GM12872 (cell line): ENCODE results near the gene TRRAP.

ENCODE experiments used
- TF ChIP-seq, protein P1 (sequence below): IDR thresholded peaks from 3 replicates; pipeline ENCODE4 v1.5.1; 2011; ENCODE audit warnings: low read depth, mild to moderate bottlenecking, low read length, moderate library complexity; ENCODE audit not compliant: insufficient read depth

Gene TRRAP

DNA sequence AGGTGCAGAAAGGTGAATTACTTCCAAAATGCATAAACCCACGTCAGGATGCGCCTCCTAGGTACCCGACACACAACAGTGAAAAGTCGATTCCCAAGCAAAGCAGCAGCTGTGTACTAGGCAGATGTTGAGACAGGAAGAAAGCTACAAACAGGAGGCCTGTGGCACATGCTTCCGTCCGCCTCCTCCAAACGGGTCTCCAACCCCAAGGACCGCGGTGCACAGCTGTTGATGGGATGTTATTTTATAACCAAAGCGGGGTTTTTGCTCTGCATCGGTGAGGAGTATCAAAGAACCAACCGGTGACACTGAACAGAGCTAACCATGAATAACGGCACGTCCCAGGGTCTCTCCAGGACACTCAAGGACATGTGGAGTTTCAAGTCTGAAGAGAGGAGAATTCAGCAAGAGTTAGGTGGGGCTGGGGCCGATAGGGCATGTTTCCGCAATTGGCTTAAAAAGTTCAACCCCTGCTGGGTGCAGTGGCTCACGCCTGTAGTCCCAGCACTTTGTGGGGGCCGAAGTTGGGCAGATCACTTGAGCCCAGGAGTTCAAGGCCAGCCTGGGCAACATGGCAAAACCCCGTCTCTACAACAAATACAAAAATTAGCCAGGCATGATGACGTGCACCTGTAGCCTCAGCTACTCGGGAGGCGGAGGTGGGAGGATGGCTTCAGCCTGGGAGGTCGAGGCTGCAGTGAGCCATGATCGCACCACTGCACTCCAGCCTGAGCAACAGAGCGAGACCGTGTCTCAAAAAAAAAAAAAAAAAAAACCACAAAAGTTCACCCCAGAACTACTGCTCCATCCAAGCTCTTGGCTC, 157.6 kb downstream of the TRRAP start:
- TF ChIP-seq, protein P1, sequence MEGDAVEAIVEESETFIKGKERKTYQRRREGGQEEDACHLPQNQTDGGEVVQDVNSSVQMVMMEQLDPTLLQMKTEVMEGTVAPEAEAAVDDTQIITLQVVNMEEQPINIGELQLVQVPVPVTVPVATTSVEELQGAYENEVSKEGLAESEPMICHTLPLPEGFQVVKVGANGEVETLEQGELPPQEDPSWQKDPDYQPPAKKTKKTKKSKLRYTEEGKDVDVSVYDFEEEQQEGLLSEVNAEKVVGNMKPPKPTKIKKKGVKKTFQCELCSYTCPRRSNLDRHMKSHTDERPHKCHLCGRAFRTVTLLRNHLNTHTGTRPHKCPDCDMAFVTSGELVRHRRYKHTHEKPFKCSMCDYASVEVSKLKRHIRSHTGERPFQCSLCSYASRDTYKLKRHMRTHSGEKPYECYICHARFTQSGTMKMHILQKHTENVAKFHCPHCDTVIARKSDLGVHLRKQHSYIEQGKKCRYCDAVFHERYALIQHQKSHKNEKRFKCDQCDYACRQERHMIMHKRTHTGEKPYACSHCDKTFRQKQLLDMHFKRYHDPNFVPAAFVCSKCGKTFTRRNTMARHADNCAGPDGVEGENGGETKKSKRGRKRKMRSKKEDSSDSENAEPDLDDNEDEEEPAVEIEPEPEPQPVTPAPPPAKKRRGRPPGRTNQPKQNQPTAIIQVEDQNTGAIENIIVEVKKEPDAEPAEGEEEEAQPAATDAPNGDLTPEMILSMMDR: no peak

DNA sequence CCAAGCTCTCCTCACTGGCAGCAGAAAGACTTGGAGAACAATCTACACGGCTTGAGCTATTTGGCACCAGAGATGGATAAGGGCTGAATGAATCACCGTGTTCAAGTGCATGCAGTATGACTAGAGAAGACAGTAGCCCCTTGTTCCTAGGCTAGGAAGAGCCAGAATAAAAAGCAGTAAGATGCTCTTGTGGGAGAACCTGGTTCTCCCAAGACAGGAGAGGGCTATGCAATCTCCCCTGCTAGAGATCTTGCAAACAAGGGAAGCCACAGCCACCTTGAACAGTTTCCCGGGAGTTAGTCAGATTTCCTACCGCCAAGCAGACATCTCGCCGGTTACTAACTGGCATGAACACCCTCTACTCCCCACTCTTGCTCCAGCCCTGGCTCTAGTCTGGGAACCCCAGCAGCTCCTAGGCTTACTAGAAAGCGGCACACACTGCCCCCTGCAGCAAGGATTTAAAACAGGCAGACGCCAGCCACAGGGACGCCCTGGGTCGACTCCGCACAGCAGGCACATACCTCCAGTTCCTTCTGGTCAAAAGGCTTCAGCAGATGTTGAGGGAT, 158.3 kb downstream of the TRRAP start:
- TF ChIP-seq, protein P1: no peak; the same call in 2 of the 3 replicates

DNA sequence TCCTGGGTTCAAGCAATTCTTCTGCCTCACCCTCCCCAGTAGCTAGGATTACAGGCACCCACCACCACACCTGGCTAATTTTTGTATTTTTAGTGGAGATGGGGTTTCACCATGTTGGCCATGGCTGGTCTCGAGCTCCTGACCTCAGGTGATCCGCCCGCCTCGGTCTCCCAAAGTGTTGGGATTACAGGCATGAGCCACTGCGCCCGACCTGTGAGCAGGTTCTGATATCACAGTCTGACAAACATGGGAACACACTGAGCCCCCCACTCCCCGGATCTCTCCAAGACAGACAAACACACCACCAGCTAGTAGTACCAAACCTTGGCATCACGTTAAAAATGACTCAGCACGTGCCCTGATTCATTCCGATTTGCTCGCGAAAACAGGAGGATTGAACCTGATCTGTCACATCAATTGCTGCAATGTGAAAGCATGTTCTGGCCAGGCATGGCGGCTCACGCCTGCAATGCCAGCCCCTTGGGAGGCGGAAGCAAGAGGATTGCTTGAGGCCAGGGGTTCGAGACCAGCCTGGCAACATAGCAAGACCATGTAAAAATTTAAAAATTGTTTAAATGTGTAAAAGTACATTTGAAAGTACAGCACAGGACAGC, 159.1 kb downstream of the TRRAP start:
- TF ChIP-seq, protein P1: no peak

DNA sequence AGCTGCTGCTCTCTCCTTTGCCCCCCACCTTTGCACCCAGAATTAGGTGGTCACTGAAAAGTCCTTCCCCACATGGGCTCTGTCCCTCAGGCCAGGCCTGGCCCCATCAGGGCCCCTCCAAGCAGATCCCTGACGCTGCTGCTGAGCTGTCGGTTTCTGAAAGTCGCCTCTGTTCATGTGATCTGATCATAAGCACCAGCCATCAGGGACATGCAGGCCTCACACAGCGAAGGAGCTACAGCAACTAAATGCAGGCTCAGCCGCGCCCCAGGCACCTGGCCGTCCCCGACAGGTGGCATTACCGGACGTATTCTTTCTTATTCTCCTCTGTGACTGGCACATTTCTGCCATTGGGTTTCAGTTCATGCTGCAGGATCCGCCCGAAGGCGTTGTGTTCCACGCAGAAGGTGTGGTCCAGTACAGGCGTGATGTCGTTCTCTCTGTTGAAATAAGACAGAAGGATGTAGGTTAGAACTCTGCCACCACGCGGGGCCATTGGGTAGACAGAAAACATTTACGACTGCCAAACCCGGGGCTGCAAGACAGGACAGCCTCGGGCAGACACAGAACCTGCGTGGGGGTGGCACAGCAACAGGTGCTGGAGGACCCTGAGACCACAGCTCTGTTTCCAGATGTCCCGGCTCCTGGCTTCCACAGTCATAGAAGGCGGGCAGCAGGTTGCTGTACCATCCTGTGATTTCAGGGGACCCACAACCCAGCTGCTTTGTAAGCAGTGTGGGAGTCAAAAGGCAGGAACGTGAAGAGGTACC, 159.9 kb downstream of the TRRAP start:
- TF ChIP-seq, protein P1: no peak

DNA sequence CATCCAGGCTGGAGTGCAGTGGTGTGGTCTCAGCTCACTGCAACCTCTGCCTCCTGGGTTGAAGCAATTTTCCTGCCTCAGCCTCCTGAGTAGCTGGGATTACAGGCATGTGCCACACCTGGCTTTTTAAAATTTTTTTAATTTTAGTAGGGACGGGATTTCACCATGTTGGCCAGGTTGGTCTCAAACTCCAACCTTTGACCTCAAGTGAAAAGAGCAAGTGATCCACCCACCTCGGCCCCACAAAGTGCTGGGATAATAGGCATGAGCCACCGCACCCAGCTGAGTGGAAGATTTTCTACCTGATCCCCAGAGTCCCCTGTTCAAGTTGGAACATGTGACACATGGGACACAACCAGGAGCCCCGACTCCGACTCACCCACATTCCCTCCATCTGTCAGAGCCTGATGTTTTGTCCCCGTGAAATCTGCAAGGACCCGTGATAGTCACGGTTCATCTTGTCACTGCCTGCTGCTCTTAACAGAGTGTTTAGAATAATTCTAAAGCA, 161.1 kb downstream of the TRRAP start:
- TF ChIP-seq, protein P1: no peak

DNA sequence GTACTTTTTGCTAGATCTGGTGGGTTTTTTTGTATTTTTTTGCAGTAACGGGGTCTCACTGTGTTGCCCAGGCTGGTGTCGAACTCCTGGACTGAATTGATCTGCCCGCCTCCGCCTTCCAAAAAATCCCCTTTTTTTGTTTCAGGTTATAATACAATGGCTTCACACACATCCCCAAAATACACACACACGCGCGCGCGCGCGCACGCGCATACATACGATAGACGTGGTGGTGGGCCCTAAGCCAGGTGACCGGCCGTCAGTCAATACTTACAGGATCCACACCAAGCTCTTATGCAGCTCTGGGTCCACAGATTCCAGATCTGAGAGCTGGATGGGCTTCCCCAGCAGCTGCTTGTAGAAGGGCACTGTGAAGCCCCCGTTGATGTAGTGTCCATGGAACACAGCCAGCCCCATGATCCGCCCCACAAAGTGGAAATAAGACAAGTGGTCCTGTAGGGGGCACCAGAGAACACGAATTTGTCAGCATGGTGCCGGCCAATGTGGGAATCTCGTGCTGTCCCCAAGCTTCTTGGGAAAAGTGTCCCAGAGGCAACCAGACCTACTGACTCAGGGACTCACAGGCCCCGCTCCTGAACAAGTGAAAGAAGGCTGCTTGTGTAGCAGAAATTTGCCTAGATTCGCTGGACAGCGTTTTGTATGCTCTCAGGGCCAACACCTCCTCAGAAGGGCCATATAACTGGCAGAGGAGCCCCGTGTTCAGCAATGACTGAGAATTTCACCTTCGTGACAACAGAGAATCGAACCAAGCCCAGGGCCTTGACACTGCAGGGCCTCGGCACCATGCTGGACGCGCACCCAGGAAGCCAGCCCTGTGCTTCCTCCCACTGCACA, 162.0 kb downstream of the TRRAP start:
- TF ChIP-seq, protein P1: peak; percentile 77
